ENCODE measurements around the gene SDC4. TPM values are rescaled to one million over a fixed set of nuclear protein-coding genes. Genes with fewer than 3 reads are reported as not detected.

Gene SDC4
- total and polyA plus RNA-seq, 10 of the 15 experiments (the other 5 are each of a cell fraction or from before 2014, with no cell fraction given): 0.52 to 11.3 (median 1.4) TPM

DNA sequence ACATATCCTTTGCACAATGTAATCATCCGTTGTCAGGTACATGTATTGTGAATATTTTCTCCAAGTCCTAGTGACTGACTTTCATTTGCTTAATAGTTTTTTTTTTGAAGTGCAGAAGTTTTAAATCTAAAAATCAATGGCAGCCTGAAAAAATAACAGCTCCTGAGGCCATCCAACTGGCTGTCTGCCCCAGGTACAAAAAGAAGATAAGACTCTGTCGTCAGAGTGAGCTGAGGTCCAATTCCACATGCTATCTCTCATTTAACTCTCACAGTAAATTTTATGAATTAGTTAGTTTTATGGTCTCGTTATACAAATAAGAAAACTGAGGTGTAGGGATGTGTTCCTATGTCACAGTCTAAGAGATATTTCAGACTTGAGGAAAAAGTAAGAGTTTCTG is 72.9 kb downstream of the SDC4 start:
- H3K4me1 ChIP-seq (ENCODE audit: control insufficient read depth, insufficient read depth, low read length): no peaks in the 10 kb centered on the region
- H3K9me3 ChIP-seq (replicated peaks; ENCODE audit: control insufficient read depth, insufficient read depth, low read length): no peaks in the 10 kb centered on the region
- no peaks in the 10 kb centered on the region for H4K20me1 ChIP-seq (ENCODE audit: control insufficient read depth, insufficient read depth)
- ChIA-PET POLR2A (interaction anchor here (0.6 kb wide), 1 partner anchor 11 kb away, joined by 3 read pairs; no protein-coding TSS in a partner anchor), SMC1A (ENCODE audit: uncharacterized antibody, unreplicated experiment) (no interaction called here), RAD21 (ENCODE audit: unreplicated experiment) (no interaction called here), CTCF (interaction anchor here (1.8 kb wide), 1 partner anchor 15 kb away, joined by 6 read pairs; no protein-coding TSS in a partner anchor)
- FAIRE-seq (no peak), DNase-seq (ENCODE audit: low read depth, low spot score) (no peak), ATAC-seq (no peak)
- H3K27me3 ChIP-seq (replicated peaks in 1 of 2; ENCODE audit: control insufficient read depth in 2 of 2, insufficient read depth in 2 of 2, low read length in 1 of 2): peaks cover 0 to 5% of the 10 kb centered on the region in 2 experiments; a peak in 3 of 4 replicates
- H2AFZ ChIP-seq (ENCODE audit: control insufficient read depth, low read depth, low read length): no peak overlapping the region
- WGBS (ENCODE audit: insufficient coverage, insufficient replicate concordance, low lambda C conversion rate, missing lambda C conversion rate): 34% methylated on average over 3 of the region's 3 CpGs
- no peaks in the 10 kb centered on the region for H3K36me3 ChIP-seq (ENCODE audit: control insufficient read depth in 2 of 2, insufficient read depth in 2 of 2, low read length in 1 of 2)
- H3K27ac ChIP-seq (ENCODE audit: control insufficient read depth, insufficient read depth): no peak overlapping the region
- no peak overlapping the region for H3K4me2 ChIP-seq (ENCODE audit: control insufficient read depth, insufficient read depth)
- no peak for TF ChIP-seq NR2C2 (IDR thresholded peaks at IDR 0.05; ENCODE audit: borderline replicate concordance, control insufficient read depth, insufficient read length, low read depth)
- no peak for TF ChIP-seq ZNF24 (IDR thresholded peaks at IDR 0.05)
- TF ChIP-seq KDM1A (IDR thresholded peaks at IDR 0.05; ENCODE audit: borderline replicate concordance): no peak
- TF ChIP-seq KAT2A (conservative IDR thresholded peaks at IDR 0.05; ENCODE audit: control insufficient read depth, low read depth, low read length): no peak
- TF ChIP-seq NRF1 (conservative IDR thresholded peaks at IDR 0.05; ENCODE audit: low read depth, low read length): no peak
- TF ChIP-seq, protein P1, sequence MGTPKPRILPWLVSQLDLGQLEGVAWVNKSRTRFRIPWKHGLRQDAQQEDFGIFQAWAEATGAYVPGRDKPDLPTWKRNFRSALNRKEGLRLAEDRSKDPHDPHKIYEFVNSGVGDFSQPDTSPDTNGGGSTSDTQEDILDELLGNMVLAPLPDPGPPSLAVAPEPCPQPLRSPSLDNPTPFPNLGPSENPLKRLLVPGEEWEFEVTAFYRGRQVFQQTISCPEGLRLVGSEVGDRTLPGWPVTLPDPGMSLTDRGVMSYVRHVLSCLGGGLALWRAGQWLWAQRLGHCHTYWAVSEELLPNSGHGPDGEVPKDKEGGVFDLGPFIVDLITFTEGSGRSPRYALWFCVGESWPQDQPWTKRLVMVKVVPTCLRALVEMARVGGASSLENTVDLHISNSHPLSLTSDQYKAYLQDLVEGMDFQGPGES (IDR thresholded peaks at IDR 0.05): no peak
- TF ChIP-seq BRCA1 (IDR thresholded peaks at IDR 0.05; ENCODE audit: low read depth, low read length): no peak
- TF ChIP-seq SPI1 (IDR thresholded peaks at IDR 0.05; ENCODE audit: borderline replicate concordance, insufficient read depth, low read depth, low read length): no peak
- TF ChIP-seq, protein P2, sequence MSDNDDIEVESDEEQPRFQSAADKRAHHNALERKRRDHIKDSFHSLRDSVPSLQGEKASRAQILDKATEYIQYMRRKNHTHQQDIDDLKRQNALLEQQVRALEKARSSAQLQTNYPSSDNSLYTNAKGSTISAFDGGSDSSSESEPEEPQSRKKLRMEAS (IDR thresholded peaks at IDR 0.05; ENCODE audit: low read depth, low read length): no peak
- TF ChIP-seq, protein P3, sequence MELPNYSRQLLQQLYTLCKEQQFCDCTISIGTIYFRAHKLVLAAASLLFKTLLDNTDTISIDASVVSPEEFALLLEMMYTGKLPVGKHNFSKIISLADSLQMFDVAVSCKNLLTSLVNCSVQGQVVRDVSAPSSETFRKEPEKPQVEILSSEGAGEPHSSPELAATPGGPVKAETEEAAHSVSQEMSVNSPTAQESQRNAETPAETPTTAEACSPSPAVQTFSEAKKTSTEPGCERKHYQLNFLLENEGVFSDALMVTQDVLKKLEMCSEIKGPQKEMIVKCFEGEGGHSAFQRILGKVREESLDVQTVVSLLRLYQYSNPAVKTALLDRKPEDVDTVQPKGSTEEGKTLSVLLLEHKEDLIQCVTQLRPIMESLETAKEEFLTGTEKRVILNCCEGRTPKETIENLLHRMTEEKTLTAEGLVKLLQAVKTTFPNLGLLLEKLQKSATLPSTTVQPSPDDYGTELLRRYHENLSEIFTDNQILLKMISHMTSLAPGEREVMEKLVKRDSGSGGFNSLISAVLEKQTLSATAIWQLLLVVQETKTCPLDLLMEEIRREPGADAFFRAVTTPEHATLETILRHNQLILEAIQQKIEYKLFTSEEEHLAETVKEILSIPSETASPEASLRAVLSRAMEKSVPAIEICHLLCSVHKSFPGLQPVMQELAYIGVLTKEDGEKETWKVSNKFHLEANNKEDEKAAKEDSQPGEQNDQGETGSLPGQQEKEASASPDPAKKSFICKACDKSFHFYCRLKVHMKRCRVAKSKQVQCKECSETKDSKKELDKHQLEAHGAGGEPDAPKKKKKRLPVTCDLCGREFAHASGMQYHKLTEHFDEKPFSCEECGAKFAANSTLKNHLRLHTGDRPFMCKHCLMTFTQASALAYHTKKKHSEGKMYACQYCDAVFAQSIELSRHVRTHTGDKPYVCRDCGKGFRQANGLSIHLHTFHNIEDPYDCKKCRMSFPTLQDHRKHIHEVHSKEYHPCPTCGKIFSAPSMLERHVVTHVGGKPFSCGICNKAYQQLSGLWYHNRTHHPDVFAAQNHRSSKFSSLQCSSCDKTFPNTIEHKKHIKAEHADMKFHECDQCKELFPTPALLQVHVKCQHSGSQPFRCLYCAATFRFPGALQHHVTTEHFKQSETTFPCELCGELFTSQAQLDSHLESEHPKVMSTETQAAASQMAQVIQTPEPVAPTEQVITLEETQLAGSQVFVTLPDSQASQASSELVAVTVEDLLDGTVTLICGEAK (IDR thresholded peaks at IDR 0.05; ENCODE audit: borderline replicate concordance): no peak
- TF ChIP-seq GABPA (IDR thresholded peaks at IDR 0.05; ENCODE audit: low read depth): no peak
- no peak for TF ChIP-seq SMARCA5 (IDR thresholded peaks at IDR 0.05)
- no peak for TF ChIP-seq CEBPB (IDR thresholded peaks at IDR 0.05; ENCODE audit: borderline replicate concordance in 1 of 2, low read depth in 2 of 2, low read length in 2 of 2)
- TF ChIP-seq ETV6 (conservative IDR thresholded peaks at IDR 0.05 in 1 of 2, IDR thresholded peaks at IDR 0.05 in 1 of 2; ENCODE audit: borderline replicate concordance in 1 of 2, low read depth in 1 of 2): no peak
- no peak for TF ChIP-seq TARDBP (IDR thresholded peaks at IDR 0.05; ENCODE audit: borderline replicate concordance)
- H3K4me3 ChIP-seq: no peak overlapping the region
- H3K9ac ChIP-seq (ENCODE audit: control insufficient read depth, insufficient read depth, low read length): no peak overlapping the region
- BruUV-seq (replicated peaks): no TSS peak
- intact Hi-C loops (cut with micrococcal nuclease; ENCODE audit: unreplicated experiment): no loop called here
- in situ Hi-C loops (cut with MboI): no loop called here
- H3K79me2 ChIP-seq (ENCODE audit: control insufficient read depth, insufficient read depth, low read length): no peaks in the 10 kb centered on the region

Data from GM12878 (cell line).